ENCODE results near the gene TTC34. TPM values are rescaled to one million over a fixed set of nuclear protein-coding genes. Genes with fewer than 3 reads are reported as not detected.

Gene TTC34
- total RNA-seq, 1 donor from 2014 or later = 1.3 TPM

GRCh38 chr1:2593251-2593878 lies 208.1 kb downstream of the TTC34 start:
- intact Hi-C loops (cut with micrococcal nuclease) = no loop called here

GRCh38 chr1:2592672-2593071 lies 208.8 kb downstream of the TTC34 start:
- intact Hi-C loops (cut with micrococcal nuclease) = no loop called here

- intact Hi-C loops (cut with micrococcal nuclease) = no loop called here
Observed at GRCh38 chr1:2591581-2592261, 209.8 kb downstream of the TTC34 start.

GRCh38 chr1:2591233-2591580 lies 210.3 kb downstream of the TTC34 start:
- intact Hi-C loops (cut with micrococcal nuclease) = no loop called here

- intact Hi-C loops (cut with micrococcal nuclease) = no loop called here
Observed at GRCh38 chr1:2590233-2591141, 211.0 kb downstream of the TTC34 start.

GRCh38 chr1:2589431-2590232 lies 211.9 kb downstream of the TTC34 start:
- intact Hi-C loops (cut with micrococcal nuclease) = loop anchor here (5.0 kb wide), 1 partner anchor 457 kb away; no protein-coding TSS in a partner anchor

GRCh38 chr1:2588661-2589430 lies 212.6 kb downstream of the TTC34 start:
- intact Hi-C loops (cut with micrococcal nuclease) = loop anchor here (5.0 kb wide), 1 partner anchor 457 kb away; no protein-coding TSS in a partner anchor

GRCh38 chr1:2587860-2588571 lies 213.5 kb downstream of the TTC34 start:
- intact Hi-C loops (cut with micrococcal nuclease) = loop anchor here (2.0 to 5.0 kb wide), 3 partner anchors 383 to 669 kb away; partner anchors contain the start of gene TMEM52

- intact Hi-C loops (cut with micrococcal nuclease) = loop anchor here (2.0 to 5.0 kb wide), 3 partner anchors 382 to 668 kb away; partner anchors contain the start of gene TMEM52
Observed at GRCh38 chr1:2587071-2587859, 214.2 kb downstream of the TTC34 start.

GRCh38 chr1:2586154-2587070 lies 215.1 kb downstream of the TTC34 start, which contains the start of gene PRXL2B:
TSS of gene PRXL2B (plus strand) at chr1:2586777. CDS start at chr1:2586886, 109 bp downstream.
- intact Hi-C loops (cut with micrococcal nuclease) = loop anchor here (1.0 to 5.0 kb wide), 9 partner anchors 31 to 668 kb away; partner anchors contain the start of genes MORN1, PANK4, PEX10 and RER1

Other genes starting within 250 kb of the TTC34 start
- 157 and 158 TPM in 2 replicates for gene TNFRSF14, start 245.3 kb downstream of the TTC34 start, total RNA-seq
- gene PRXL2B, start 214.9 kb downstream of the TTC34 start, total RNA-seq = 22.5 and 23.5 TPM in 2 replicates
- gene MMEL1, start 168.7 kb downstream of the TTC34 start, total RNA-seq = 0.95 and 1.2 TPM in 2 replicates
- not detected in 2 replicates for gene ACTRT2, start 219.8 kb upstream of the TTC34 start, total RNA-seq